Suprapubic skin (tissue), 4 donors: ENCODE data around the gene HMOX2.

Source experiments
- CTCF ChIP-seq, 2 donors: fragments of 200-600 bp in 1 of 2; fragments of 450-650 bp in 1 of 2; sonication (generic) in 1 of 2; IDR thresholded peaks; one replicate each; pipeline ENCODE4 v1.5.1; 2016 to 2019; ENCODE audit warnings: antibody characterized with exemption in 2 of 2, mild to moderate bottlenecking in 1 of 2, moderate library complexity in 1 of 2
- POLR2A ChIP-seq, 2 donors: fragments of 450-650 bp; IDR thresholded peaks; one replicate each; pipeline ENCODE4 v1.6.1; 2017; ENCODE audit warnings: antibody characterized with exemption in 2 of 2, mild to moderate bottlenecking in 2 of 2, moderate library complexity in 2 of 2
- POLR2AphosphoS5 ChIP-seq, 3 donors: sonication (generic); formaldehyde crosslinking; IDR thresholded peaks; one replicate each; pipeline ENCODE4 v1.6.1; 2017; ENCODE audit warnings: antibody characterized with exemption in 3 of 3

- TF ChIP-seq CTCF (IDR thresholded peaks at IDR 0.05) (no peak), POLR2A (IDR thresholded peaks at IDR 0.05) (no peak), POLR2AphosphoS5 (IDR thresholded peaks at IDR 0.05) (no peak)
Measured at GRCh38 chr16:4557973-4558372, 81.8 kb downstream of the HMOX2 start.
